Caco-2 (cell line): ENCODE results near the gene ZNF638. TPM values are rescaled to one million over a fixed set of nuclear protein-coding genes. Genes with fewer than 3 reads are reported as not detected.

Source experiments
- BruUV-seq: library from RNA; stranded (reverse); fragments of 400-500 nt; replicated peaks from 2 replicates; lab custom pipeline; 2021; lab: Mats Ljungman, UMichigan
- CTCF ChIA-PET: fragments of 300-600 bp; sonication (Branson Sonifier 250); formaldehyde crosslinking; loops from one replicate; lab custom pipeline; 2022; ENCODE audit warnings: antibody characterized with exemption; lab: Charles Lee
- POLR2A ChIA-PET: fragments of 300-600 bp; sonication (Branson Sonifier 250); formaldehyde crosslinking; loops from one replicate; lab custom pipeline; 2022; ENCODE audit warnings: antibody characterized with exemption; lab: Charles Lee
- DNase-seq, 2 experiments: peaks; one replicate each; pipeline versions ENCODE4 v3.0.0 to v3.0.0-alpha.2; 2020 to 2022
- H3K27me3 ChIP-seq: replicated peaks from 2 replicates; pipeline ENCODE4 v1.6.0; 2011; ENCODE audit warnings: low read length; ENCODE audit not compliant: control insufficient read depth, insufficient read depth
- H3K36me3 ChIP-seq: 2 replicates; pipeline ENCODE4 v1.5.1; 2011; ENCODE audit warnings: low read length; ENCODE audit not compliant: control insufficient read depth, insufficient read depth
- H3K4me1 ChIP-seq: fragments of 250-450 bp; sonication (Bioruptor Pico); 2 replicates; pipeline ENCODE4 v1.5.1; 2020; ENCODE audit warnings: mild to moderate bottlenecking
- H3K4me3 ChIP-seq: 2 replicates; pipeline ENCODE4 v1.5.1; 2011; ENCODE audit warnings: low read depth, mild to moderate bottlenecking, control low read depth, low read length
- H3K9me3 ChIP-seq: fragments of 250-450 bp; sonication (Bioruptor Pico); 2 replicates; pipeline ENCODE4 v1.5.1; 2020; ENCODE audit warnings: mild to moderate bottlenecking, moderate library complexity
- H3K27ac Mint-ChIP-seq: one replicate; pipeline ENCODE4 v1.8.0; 2022; ENCODE audit warnings: mixed read lengths; ENCODE audit not compliant: unreplicated experiment
- H3K27me3 Mint-ChIP-seq: one replicate; pipeline ENCODE4 v1.8.0; 2022; ENCODE audit warnings: mixed read lengths; ENCODE audit not compliant: insufficient read depth, unreplicated experiment
- H3K36me3 Mint-ChIP-seq: one replicate; pipeline ENCODE4 v1.8.0; 2022; ENCODE audit warnings: mild to moderate bottlenecking, mixed read lengths; ENCODE audit not compliant: insufficient read depth, unreplicated experiment
- H3K4me1 Mint-ChIP-seq: one replicate; pipeline ENCODE4 v1.8.0; 2022; ENCODE audit warnings: low read depth, mixed read lengths; ENCODE audit not compliant: unreplicated experiment
- H3K4me3 Mint-ChIP-seq: one replicate; pipeline ENCODE4 v1.8.0; 2022; ENCODE audit warnings: mild to moderate bottlenecking, moderate library complexity, mixed read lengths; ENCODE audit not compliant: unreplicated experiment
- H3K9me3 Mint-ChIP-seq: one replicate; pipeline ENCODE4 v1.8.0; 2022; ENCODE audit warnings: mixed read lengths; ENCODE audit not compliant: unreplicated experiment
- CTCF ChIP-seq, 2 experiments: fragments of 200-600 bp in 1 of 2; IDR thresholded peaks; 1 replicate in 1 of 2; 2 replicates in 1 of 2; pipeline versions ENCODE4 v1.5.1 to v1.8.0; 2011 to 2022; ENCODE audit warnings: antibody characterized with exemption in 1 of 2, control low read depth in 1 of 2, inconsistent platforms in 1 of 2, low read depth in 1 of 2, low read length in 1 of 2, mild to moderate bottlenecking in 1 of 2, moderate library complexity in 1 of 2; ENCODE audit not compliant: insufficient read depth in 1 of 2, severe bottlenecking in 1 of 2, unreplicated experiment in 1 of 2
- intact Hi-C: fragments of 100-400 bp; cut with micrococcal nuclease; formaldehyde crosslinking; loops from one replicate; pipeline ENCODE4 v1.10.0; 2022; ENCODE audit not compliant: unreplicated experiment
- total RNA-seq: library from RNA; stranded (reverse); gene quantifications from 2 replicates; pipeline ENCODE4 v1.2.3, GENCODE V29; 2022

Gene ZNF638
- total RNA-seq, 1 experiment from 2014 or later = 133 TPM

GRCh38 chr2:71455011-71455740, 123.6 kb downstream of the ZNF638 start:
- no peaks in the 10 kb centered on the region for H3K36me3 ChIP-seq
- no peaks in the 10 kb centered on the region for H3K27me3 ChIP-seq
- TF ChIP-seq CTCF (IDR thresholded peaks at IDR 0.05; ENCODE audit: insufficient read depth in 1 of 2, low read depth in 1 of 2, low read length in 1 of 2, severe bottlenecking in 1 of 2, unreplicated experiment in 1 of 2) = no peak
- CTCF ChIA-PET = interaction anchor here (0.6 to 1.5 kb wide), 3 partner anchors 55 to 155 kb away, joined by 3 to 6 read pairs (median 5); no protein-coding TSS in a partner anchor
- Mint-ChIP-seq H3K27ac (no peak overlapping the region), H3K27me3 (no peaks in the 10 kb centered on the region), H3K9me3 (no peaks in the 10 kb centered on the region), H3K4me1 (peaks cover 23% of the 10 kb centered on the region), H3K4me3 (no peak overlapping the region), H3K36me3 (no peaks in the 10 kb centered on the region)
- intact Hi-C loops = no loop called here
- H3K9me3 ChIP-seq = no peaks in the 10 kb centered on the region
- POLR2A ChIA-PET = no interaction called here
- H3K4me3 ChIP-seq = no peak overlapping the region
- H3K4me1 ChIP-seq = peaks cover 18% of the 10 kb centered on the region
- no TSS peak for BruUV-seq
- DNase-seq = no peak

- Histone ChIP-seq H3K36me3 (no peaks in the 10 kb centered on the region), H3K4me3 (no peak overlapping the region), H3K27me3 (no peaks in the 10 kb centered on the region), H3K9me3 (no peaks in the 10 kb centered on the region), H3K4me1 (peaks cover 18% of the 10 kb centered on the region)
- peak overlapping the region; percentile 45 for H3K27ac Mint-ChIP-seq
- H3K27me3 Mint-ChIP-seq = no peaks in the 10 kb centered on the region
- ChIA-PET CTCF (interaction anchor here (1.0 to 1.5 kb wide), 2 partner anchors 54 to 124 kb away, joined by 4 to 6 read pairs; partner anchors contain the start of gene ZNF638), POLR2A (interaction anchor here (0.5 kb wide), 1 partner anchor 21 kb away, joined by 6 read pairs; no protein-coding TSS in a partner anchor)
- no peak overlapping the region for H3K4me3 Mint-ChIP-seq
- TF ChIP-seq CTCF (IDR thresholded peaks at IDR 0.05; ENCODE audit: insufficient read depth in 1 of 2, low read depth in 1 of 2, low read length in 1 of 2, severe bottlenecking in 1 of 2, unreplicated experiment in 1 of 2) = no peak
- H3K36me3 Mint-ChIP-seq = no peaks in the 10 kb centered on the region
- no TSS peak for BruUV-seq
- peak; percentile 38 to 61 for DNase-seq
- no peaks in the 10 kb centered on the region for H3K9me3 Mint-ChIP-seq
- intact Hi-C loops = no loop called here
- peaks cover 23% of the 10 kb centered on the region for H3K4me1 Mint-ChIP-seq
Measured at GRCh38 chr2:71455741-71456569, 124.4 kb downstream of the ZNF638 start.

GRCh38 chr2:71456617-71457016, 125.0 kb downstream of the ZNF638 start:
- no peaks in the 10 kb centered on the region for H3K27me3 Mint-ChIP-seq
- H3K4me3 Mint-ChIP-seq = no peak overlapping the region
- no peaks in the 10 kb centered on the region for H3K36me3 Mint-ChIP-seq
- no peaks in the 10 kb centered on the region for H3K27me3 ChIP-seq
- no peaks in the 10 kb centered on the region for H3K9me3 Mint-ChIP-seq
- no peak overlapping the region for H3K4me3 ChIP-seq
- peaks cover 20% of the 10 kb centered on the region for H3K4me1 Mint-ChIP-seq
- no peak for TF ChIP-seq CTCF (IDR thresholded peaks at IDR 0.05; ENCODE audit: insufficient read depth in 1 of 2, low read depth in 1 of 2, low read length in 1 of 2, severe bottlenecking in 1 of 2, unreplicated experiment in 1 of 2)
- ChIA-PET POLR2A (interaction anchor here (0.5 kb wide), 1 partner anchor 20 kb away, joined by 6 read pairs; no protein-coding TSS in a partner anchor), CTCF (interaction anchor here (0.6 to 1.0 kb wide), 3 partner anchors 56 to 125 kb away, joined by 3 to 4 read pairs (median 3); partner anchors contain the start of gene ZNF638)
- intact Hi-C loops = no loop called here
- DNase-seq = no peak
- peaks cover 18% of the 10 kb centered on the region for H3K4me1 ChIP-seq
- H3K9me3 ChIP-seq = no peaks in the 10 kb centered on the region
- H3K27ac Mint-ChIP-seq = no peak overlapping the region
- no peaks in the 10 kb centered on the region for H3K36me3 ChIP-seq
- BruUV-seq = no TSS peak
